Body of pancreas (tissue), 4 donors: Measurements from ENCODE around the gene PCGF3.

Experiments
- CTCF ChIP-seq, 7 experiments: fragments of 450-650 bp in 4 of 7; fragments of 200-600 bp in 3 of 7; sonication (generic) in 3 of 7; IDR thresholded peaks; one replicate each; pipeline ENCODE4 v1.5.1; 2016 to 2019; ENCODE audit warnings: antibody characterized with exemption in 7 of 7
- POLR2A ChIP-seq, 3 donors: fragments of 450-650 bp; IDR thresholded peaks; one replicate each; pipeline ENCODE4 v1.6.1; 2016; ENCODE audit warnings: antibody characterized with exemption in 3 of 3, mild to moderate bottlenecking in 2 of 3

GRCh38 chr4:712093-712492 is 6.5 kb downstream of the PCGF3 start:
- TF ChIP-seq POLR2A (IDR thresholded peaks at IDR 0.05), result no peak
- TF ChIP-seq CTCF (IDR thresholded peaks at IDR 0.05), result no peak
